Fibroblast of the aortic adventitia (primary cell): ENCODE data around the gene BAIAP3. TPM values are rescaled to one million over a fixed set of nuclear protein-coding genes. Genes with fewer than 3 reads are reported as not detected.

Source experiments
- DNase-seq: peaks from one replicate; pipeline ENCODE4 v3.0.0-alpha.2; 2010; ENCODE audit warnings: low read depth
- H3K4me3 ChIP-seq: 2 replicates; pipeline ENCODE4 v1.5.1; 2011; ENCODE audit warnings: low read depth, mild to moderate bottlenecking, control low read depth, low read length, moderate library complexity
- CTCF ChIP-seq: IDR thresholded peaks from 2 replicates; pipeline ENCODE4 v1.5.1; 2011; ENCODE audit warnings: mild to moderate bottlenecking, low read length, control low read depth, inconsistent platforms; ENCODE audit not compliant: insufficient read depth
- total RNA-seq: library from RNA; depleted of rRNA; stranded (reverse); fragments of >200 nt; gene quantifications from 2 replicates; pipeline ENCODE4 v1.2.3, GENCODE V29; 2012; ENCODE audit warnings: low replicate concordance

BAIAP3 gene
- total RNA-seq, 1 donor = 0.09 TPM

GRCh38 chr16:1372292-1372950, 39.0 kb downstream of the BAIAP3 start:
- TF ChIP-seq CTCF = no peak
- no peak overlapping the region for H3K4me3 ChIP-seq
- DNase-seq = no peak

GRCh38 chr16:1374418-1375297, 41.2 kb downstream of the BAIAP3 start:
- TF ChIP-seq CTCF = no peak
- H3K4me3 ChIP-seq = no peak overlapping the region
- DNase-seq = no peak

- H3K4me3 ChIP-seq = no peak overlapping the region
- no peak for DNase-seq
- no peak for TF ChIP-seq CTCF
Observed at GRCh38 chr16:1375298-1375640, 41.8 kb downstream of the BAIAP3 start.

GRCh38 chr16:1375741-1376410, 42.4 kb downstream of the BAIAP3 start:
- no peak for TF ChIP-seq CTCF
- DNase-seq = no peak

GRCh38 chr16:1377406-1378010, 44.1 kb downstream of the BAIAP3 start:
- no peak overlapping the region for H3K4me3 ChIP-seq
- DNase-seq = no peak
- TF ChIP-seq CTCF = no peak

More at GRCh38 chr16:1375741-1376410, 42.4 kb downstream of the BAIAP3 start:
- H3K4me3 ChIP-seq = no peak overlapping the region

- peak overlapping the region; percentile 63 for H3K4me3 ChIP-seq
- no peak for DNase-seq
- no peak for TF ChIP-seq CTCF
Observed at GRCh38 chr16:1378087-1378803, 44.8 kb downstream of the BAIAP3 start.
